GM21528 (cell line): ENCODE data around the gene ZNF48.
A peak's percentile ranks its signal among the peaks of the same experiment; 100 is the strongest.

ENCODE experiments used
- ATAC-seq: cut with Tn5 transposase; IDR thresholded peaks from one replicate; pipeline ENCODE4 v1.9.1; 2021; ENCODE audit warnings: mild to moderate bottlenecking, moderate library complexity; ENCODE audit not compliant: unreplicated experiment, low FRiP score

Gene ZNF48

GRCh38 chr16:30358577-30358936, 36.7 kb upstream of the ZNF48 start:
- no peak for ATAC-seq

GRCh38 chr16:30358990-30359870, 36.0 kb upstream of the ZNF48 start:
- no peak for ATAC-seq

GRCh38 chr16:30359871-30360170, 35.4 kb upstream of the ZNF48 start:
- no peak for ATAC-seq

GRCh38 chr16:30361180-30361579, 34.0 kb upstream of the ZNF48 start:
- ATAC-seq = no peak

- no peak for ATAC-seq
These were observed 30.0 kb upstream of the ZNF48 start for GRCh38 chr16:30365200-30365599.

- ATAC-seq = no peak
These were observed 28.7 kb upstream of the ZNF48 start for GRCh38 chr16:30366511-30366910.

GRCh38 chr16:30367349-30368009, 27.7 kb upstream of the ZNF48 start:
- no peak for ATAC-seq

- ATAC-seq = no peak
These were observed 27.0 kb upstream of the ZNF48 start for GRCh38 chr16:30368122-30368791.

GRCh38 chr16:30368792-30369090, 26.5 kb upstream of the ZNF48 start:
- no peak for ATAC-seq

- no peak for ATAC-seq
These were observed 25.9 kb upstream of the ZNF48 start for GRCh38 chr16:30369091-30369937.

GRCh38 chr16:30369938-30370455, 25.2 kb upstream of the ZNF48 start:
- peak; percentile 7 for ATAC-seq

GRCh38 chr16:30370456-30371247, 24.6 kb upstream of the ZNF48 start, which contains the start of gene TBC1D10B:
Gene TBC1D10B, minus strand, starts transcription at chr16:30370494. Its CDS starts 311 bp downstream, at chr16:30370183.
- peak; percentile 69 for ATAC-seq

GRCh38 chr16:30371248-30371816, 23.9 kb upstream of the ZNF48 start:
- ATAC-seq = no peak

GRCh38 chr16:30372038-30372712, 23.0 kb upstream of the ZNF48 start:
- no peak for ATAC-seq

GRCh38 chr16:30372725-30373124, 22.5 kb upstream of the ZNF48 start:
- no peak for ATAC-seq

GRCh38 chr16:30374538-30374937, 20.7 kb upstream of the ZNF48 start, which contains the start of gene MYL11:
Gene MYL11, plus strand, starts transcription at chr16:30374802. Its CDS starts 56 bp downstream, at chr16:30374858.
- no peak for ATAC-seq

GRCh38 chr16:30375864-30376263, 19.4 kb upstream of the ZNF48 start:
- ATAC-seq = no peak

GRCh38 chr16:30376461-30376902, 18.7 kb upstream of the ZNF48 start:
- ATAC-seq = no peak
